GM23338 (cell line): ENCODE data around the gene POLR3F.

Experiments used
- CTCF ChIP-seq, 2 experiments: fragments of 200-600 bp in 1 of 2; sonication (generic) in 1 of 2; conservative IDR thresholded peaks; 2 replicates each; pipeline versions ENCODE4 v1.5.1 to v1.6.1; 2016 to 2017; ENCODE audit warnings: antibody characterized with exemption in 2 of 2, low read depth in 2 of 2, mild to moderate bottlenecking in 2 of 2, moderate library complexity in 1 of 2
- ETS1 ChIP-seq: IDR thresholded peaks from 2 replicates; pipeline ENCODE4 v1.6.1; 2016; ENCODE audit warnings: antibody characterized with exemption
- EZH2 ChIP-seq: fragments of 200-600 bp; sonication (generic); IDR thresholded peaks from one replicate; pipeline ENCODE4 v1.8.0; 2017; ENCODE audit warnings: antibody characterized with exemption, mild to moderate bottlenecking, low read depth; ENCODE audit not compliant: unreplicated experiment
- EZH2phosphoT487 ChIP-seq: fragments of 200-600 bp; sonication (generic); IDR thresholded peaks from one replicate; pipeline ENCODE4 v1.8.1; 2018; ENCODE audit warnings: antibody characterized with exemption; ENCODE audit not compliant: unreplicated experiment
- POLR2AphosphoS5 ChIP-seq: IDR thresholded peaks from 2 replicates; pipeline ENCODE4 v1.6.1; 2016; ENCODE audit warnings: antibody characterized with exemption, low read depth
- STAT1 ChIP-seq: IDR thresholded peaks from one replicate; pipeline ENCODE4 v1.6.1; 2016; ENCODE audit warnings: antibody characterized with exemption; ENCODE audit not compliant: unreplicated experiment

GRCh38 chr20:18514127-18514526 lies 46.9 kb downstream of the POLR3F start:
- no peak for TF ChIP-seq CTCF (conservative IDR thresholded peaks at IDR 0.05; ENCODE audit: low read depth in 2 of 2)
- no peak for TF ChIP-seq EZH2
- TF ChIP-seq EZH2phosphoT487: no peak
- TF ChIP-seq POLR2AphosphoS5: no peak
- no peak for TF ChIP-seq STAT1
- no peak for TF ChIP-seq ETS1
